ENCODE data around the gene PADI2. TPM values are rescaled to one million over a fixed set of nuclear protein-coding genes. Genes with fewer than 3 reads are reported as not detected.

The PADI2 gene
- total and polyA plus RNA-seq, 3 donors from 2014 or later = 0.99 to 3.2 (median 1.1) TPM

- TF ChIP-seq CTCF (IDR thresholded peaks at IDR 0.05) (no peak), POLR2A (IDR thresholded peaks at IDR 0.05) (no peak)
- DNase-seq = peak; percentile 64
- intact Hi-C loops (cut with DNase I; ENCODE audit: low total_unique reads) = no loop called here
- H3K4me3 ChIP-seq = no peak overlapping the region
- peaks cover 20% of the 10 kb centered on the region for H3K4me1 ChIP-seq
- H3K27me3 ChIP-seq = no peaks in the 10 kb centered on the region
- H3K36me3 ChIP-seq (ENCODE audit: low read depth, missing control alignments) = no peaks in the 10 kb centered on the region
- H3K9me3 ChIP-seq = no peaks in the 10 kb centered on the region
- WGBS, 2 donors = 53 to 67% methylated on average over 7 of the region's 7 CpGs
- H3K27ac ChIP-seq = no peak overlapping the region
These were observed 28.0 kb downstream of the PADI2 start for GRCh38 chr1:17091252-17091651.

GRCh38 chr1:17089506-17089905, 29.7 kb downstream of the PADI2 start:
- WGBS, 2 donors = 76 to 89% methylated on average over 13 to 14 of the region's 14 CpGs
- no peak overlapping the region for H3K27ac ChIP-seq
- peak; percentile 67 for DNase-seq
- no peak for TF ChIP-seq CTCF (IDR thresholded peaks at IDR 0.05)
- no peak for TF ChIP-seq POLR2A (IDR thresholded peaks at IDR 0.05)
- H3K4me1 ChIP-seq = peaks cover 16% of the 10 kb centered on the region
- intact Hi-C loops (cut with DNase I; ENCODE audit: low total_unique reads) = no loop called here
- H3K4me3 ChIP-seq = no peak overlapping the region
- H3K9me3 ChIP-seq = no peaks in the 10 kb centered on the region
- H3K36me3 ChIP-seq (ENCODE audit: low read depth, missing control alignments) = no peaks in the 10 kb centered on the region
- no peaks in the 10 kb centered on the region for H3K27me3 ChIP-seq

GRCh38 chr1:17086751-17087150, 32.5 kb downstream of the PADI2 start:
- H3K4me3 ChIP-seq = no peak overlapping the region
- TF ChIP-seq POLR2A (IDR thresholded peaks at IDR 0.05) = no peak
- TF ChIP-seq CTCF (IDR thresholded peaks at IDR 0.05) = no peak
- 79 to 83% methylated on average over 6 of the region's 6 CpGs for WGBS, 2 donors
- peaks cover 15% of the 10 kb centered on the region for H3K4me1 ChIP-seq
- no peak for DNase-seq
- no peaks in the 10 kb centered on the region for H3K36me3 ChIP-seq (ENCODE audit: low read depth, missing control alignments)
- H3K27ac ChIP-seq = no peak overlapping the region
- no peaks in the 10 kb centered on the region for H3K9me3 ChIP-seq
- H3K27me3 ChIP-seq = no peaks in the 10 kb centered on the region
- intact Hi-C loops (cut with DNase I; ENCODE audit: low total_unique reads) = no loop called here

- Histone ChIP-seq H3K9me3 (no peaks in the 10 kb centered on the region), H3K27me3 (no peaks in the 10 kb centered on the region), H3K4me3 (no peak overlapping the region), H3K27ac (no peak overlapping the region), H3K36me3 (ENCODE audit: low read depth, missing control alignments) (no peaks in the 10 kb centered on the region), H3K4me1 (peaks cover 6% of the 10 kb centered on the region)
- intact Hi-C loops (cut with DNase I; ENCODE audit: low total_unique reads) = no loop called here
- DNase-seq = no peak
- WGBS, 2 donors = 75 to 86% methylated on average over 10 of the region's 10 CpGs
- TF ChIP-seq CTCF (IDR thresholded peaks at IDR 0.05) = no peak
- no peak for TF ChIP-seq POLR2A (IDR thresholded peaks at IDR 0.05)
These were observed 34.5 kb downstream of the PADI2 start for GRCh38 chr1:17084787-17085186.

- WGBS, 2 donors = 95 to 100% methylated on average over 3 of the region's 3 CpGs
- no peak overlapping the region for H3K4me3 ChIP-seq
- TF ChIP-seq POLR2A (IDR thresholded peaks at IDR 0.05) (no peak), CTCF (IDR thresholded peaks at IDR 0.05) (no peak)
- H3K27me3 ChIP-seq = no peaks in the 10 kb centered on the region
- DNase-seq = no peak
- no peaks in the 10 kb centered on the region for H3K4me1 ChIP-seq
- no peaks in the 10 kb centered on the region for H3K9me3 ChIP-seq
- H3K36me3 ChIP-seq (ENCODE audit: low read depth, missing control alignments) = no peaks in the 10 kb centered on the region
- intact Hi-C loops (cut with DNase I; ENCODE audit: low total_unique reads) = no loop called here
- H3K27ac ChIP-seq = no peak overlapping the region
These were observed 36.5 kb downstream of the PADI2 start for GRCh38 chr1:17082761-17083160.
